MCF 10A (cell line): ENCODE results near the gene CAP1. TPM values are rescaled to one million over a fixed set of nuclear protein-coding genes. Genes with fewer than 3 reads are reported as not detected.

Experiments used
- BruUV-seq: library from RNA; stranded (reverse); fragments of 400-500 nt; replicated peaks from 2 replicates; lab custom pipeline; 2021; lab: Mats Ljungman, UMichigan
- CTCF ChIA-PET: fragments of 300-600 bp; sonication (Branson Sonifier 250); formaldehyde crosslinking; extraction: SDS; loops from one replicate; lab custom pipeline; 2021; ENCODE audit warnings: antibody characterized with exemption, inconsistent platforms; lab: Yijun Ruan, JAX
- POLR2A ChIA-PET: fragments of 300-600, 350-650 bp; sonication (Branson Sonifier 250); formaldehyde crosslinking; extraction: SDS; loops from one replicate; lab custom pipeline; 2020; ENCODE audit warnings: antibody characterized with exemption, inconsistent platforms; lab: Yijun Ruan, JAX
- DNase-seq: peaks from one replicate; pipeline ENCODE4 v3.0.0-alpha.2; 2018; ENCODE audit not compliant: unreplicated experiment
- H3K27ac Mint-ChIP-seq: one replicate; pipeline ENCODE4 v1.8.0; 2022; ENCODE audit warnings: mild to moderate bottlenecking, low read depth, mixed read lengths; ENCODE audit not compliant: unreplicated experiment
- H3K27me3 Mint-ChIP-seq: one replicate; pipeline ENCODE4 v1.8.0; 2022; ENCODE audit warnings: mixed read lengths; ENCODE audit not compliant: insufficient read depth, unreplicated experiment
- H3K36me3 Mint-ChIP-seq: one replicate; pipeline ENCODE4 v1.8.0; 2022; ENCODE audit warnings: mild to moderate bottlenecking, moderate library complexity, mixed read lengths; ENCODE audit not compliant: insufficient read depth, unreplicated experiment
- H3K4me1 Mint-ChIP-seq: one replicate; pipeline ENCODE4 v1.8.0; 2022; ENCODE audit warnings: mixed read lengths; ENCODE audit not compliant: insufficient read depth, unreplicated experiment
- H3K4me3 Mint-ChIP-seq: one replicate; pipeline ENCODE4 v1.8.0; 2022; ENCODE audit warnings: mild to moderate bottlenecking, moderate library complexity, mixed read lengths; ENCODE audit not compliant: unreplicated experiment
- H3K9me3 Mint-ChIP-seq: one replicate; pipeline ENCODE4 v1.8.0; 2022; ENCODE audit warnings: mixed read lengths; ENCODE audit not compliant: unreplicated experiment
- CTCF ChIP-seq: fragments of 200-600 bp; IDR thresholded peaks from one replicate; pipeline ENCODE4 v1.8.0; 2022; ENCODE audit warnings: antibody characterized with exemption, mild to moderate bottlenecking; ENCODE audit not compliant: unreplicated experiment
- intact Hi-C: fragments of 100-400 bp; cut with micrococcal nuclease; formaldehyde crosslinking; loops from 2 replicates; pipeline ENCODE4 v1.14.1; 2022
- total RNA-seq: library from RNA; stranded (reverse); gene quantifications from 2 replicates; pipeline ENCODE4 v1.2.3, GENCODE V29; 2022

CAP1 gene
- total RNA-seq, 1 experiment from 2014 or later = 297 TPM

GRCh38 chr1:40029608-40030007 is 10.9 kb upstream of the CAP1 start:
- Mint-ChIP-seq H3K4me3 (no peak overlapping the region), H3K36me3 (no peaks in the 10 kb centered on the region), H3K27ac (no peak overlapping the region), H3K27me3 (no peaks in the 10 kb centered on the region), H3K9me3 (peaks cover 7% of the 10 kb centered on the region), H3K4me1 (peaks cover 26% of the 10 kb centered on the region)
- ChIA-PET POLR2A (interaction anchor here (1.1 kb wide), 1 partner anchor 59 kb away, joined by 4 read pairs; no protein-coding TSS in a partner anchor), CTCF (interaction anchor here (1.0 to 8.9 kb wide), 5 partner anchors 9 to 285 kb away, joined by 3 to 127 read pairs (median 5); partner anchors contain the start of gene MYCL)
- no peak for DNase-seq
- BruUV-seq = no TSS peak
- no peak for TF ChIP-seq CTCF
- intact Hi-C loops = no loop called here

- intact Hi-C loops = no loop called here
- ChIA-PET CTCF (interaction anchor here (0.6 to 8.9 kb wide), 12 partner anchors 10 to 213 kb away, joined by 3 to 127 read pairs (median 4); partner anchors contain the start of genes CAP1 and MYCL), POLR2A (interaction anchor here (1.1 to 3.3 kb wide), 3 partner anchors 9 to 111 kb away, joined by 4 to 14 read pairs (median 5); no protein-coding TSS in a partner anchor)
- no peaks in the 10 kb centered on the region for H3K27me3 Mint-ChIP-seq
- peaks cover 26% of the 10 kb centered on the region for H3K4me1 Mint-ChIP-seq
- peaks cover 6% of the 10 kb centered on the region for H3K9me3 Mint-ChIP-seq
- no peak for DNase-seq
- no TSS peak for BruUV-seq
- TF ChIP-seq CTCF = no peak
- no peak overlapping the region for H3K4me3 Mint-ChIP-seq
- H3K27ac Mint-ChIP-seq = no peak overlapping the region
- H3K36me3 Mint-ChIP-seq = no peaks in the 10 kb centered on the region
These were observed 9.9 kb upstream of the CAP1 start for GRCh38 chr1:40030528-40031135.

GRCh38 chr1:40032240-40032891 is 8.2 kb upstream of the CAP1 start:
- Mint-ChIP-seq H3K9me3 (no peaks in the 10 kb centered on the region), H3K27me3 (no peaks in the 10 kb centered on the region), H3K36me3 (peaks cover 6% of the 10 kb centered on the region), H3K27ac (no peak overlapping the region), H3K4me3 (no peak overlapping the region), H3K4me1 (peaks cover 35% of the 10 kb centered on the region)
- CTCF ChIA-PET = interaction anchor here (0.5 to 8.9 kb wide), 40 partner anchors 9 to 889 kb away, joined by 3 to 127 read pairs (median 5); no protein-coding TSS in a partner anchor
- POLR2A ChIA-PET = interaction anchor here (0.6 to 3.3 kb wide), 11 partner anchors 17 to 113 kb away, joined by 3 to 14 read pairs (median 5); no protein-coding TSS in a partner anchor
- TF ChIP-seq CTCF = peak; percentile 59
- intact Hi-C loops = loop anchor here (1.0 kb wide), 3 partner anchors 59 to 216 kb away; no protein-coding TSS in a partner anchor
- BruUV-seq = no TSS peak
- DNase-seq = peak; percentile 69

- BruUV-seq = no TSS peak
- Mint-ChIP-seq H3K4me3 (no peak overlapping the region), H3K36me3 (peaks cover 13% of the 10 kb centered on the region), H3K9me3 (no peaks in the 10 kb centered on the region), H3K4me1 (peaks cover 36% of the 10 kb centered on the region), H3K27me3 (no peaks in the 10 kb centered on the region), H3K27ac (no peak overlapping the region)
- CTCF ChIA-PET = interaction anchor here (0.5 to 8.9 kb wide), 3 partner anchors 62 to 188 kb away, joined by 4 to 127 read pairs (median 80); no protein-coding TSS in a partner anchor
- no peak for DNase-seq
- no peak for TF ChIP-seq CTCF
- intact Hi-C loops = no loop called here
- POLR2A ChIA-PET = interaction anchor here (0.7 to 1.1 kb wide), 2 partner anchors 115 to 234 kb away, joined by 3 to 6 read pairs; no protein-coding TSS in a partner anchor
These were observed 5.7 kb upstream of the CAP1 start for GRCh38 chr1:40034869-40035268.
